ENCODE results near the gene PHACTR3. TPM values are rescaled to one million over a fixed set of nuclear protein-coding genes. Genes with fewer than 3 reads are reported as not detected.

The PHACTR3 gene
- total and polyA plus RNA-seq, 2 of the 8 experiments (the other 6 are each of a cell fraction or from before 2014, with no cell fraction given), result 0.05 to 0.13 TPM

DNA sequence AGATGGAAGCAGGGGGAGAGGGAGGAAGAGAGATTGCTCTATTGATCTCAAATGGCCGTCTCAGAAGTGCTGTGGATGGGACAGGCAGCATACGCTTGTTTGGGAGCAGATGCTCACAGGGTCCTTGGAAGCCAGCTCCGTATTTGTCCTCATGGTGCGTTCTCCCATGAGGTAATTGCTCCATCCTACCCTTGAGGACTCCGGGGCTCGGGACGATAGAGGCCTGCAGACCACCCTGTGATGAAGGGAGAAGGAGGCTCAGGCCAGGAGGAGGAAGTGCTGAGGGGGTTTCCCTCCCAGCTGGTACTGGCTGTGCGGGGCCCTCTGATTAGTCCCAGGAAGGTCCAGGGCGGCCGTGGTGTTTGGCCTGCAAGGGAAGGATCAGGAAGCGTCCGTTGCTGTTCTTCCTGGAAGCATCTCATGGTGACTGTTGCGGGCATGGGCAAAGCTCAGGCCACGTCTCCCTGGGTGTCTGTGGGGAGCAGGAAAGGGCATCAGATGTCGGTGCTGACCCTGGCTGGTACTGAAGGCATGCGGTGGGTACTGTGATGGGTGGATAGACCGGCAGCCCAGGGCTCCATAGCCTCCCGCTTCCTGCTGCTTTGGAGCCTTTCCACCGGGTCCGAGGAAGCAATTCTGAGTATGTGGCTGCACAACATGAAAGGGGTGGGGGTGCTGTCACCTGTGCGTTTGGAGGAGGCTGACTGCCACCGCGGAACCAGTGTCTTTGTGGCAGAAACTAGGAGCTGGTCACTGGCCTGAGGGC lies 170.8 kb downstream of the PHACTR3 start:
- H3K4ac ChIP-seq (replicated peaks; ENCODE audit: insufficient read length, low read depth, low read length), result no peak overlapping the region
- no peak overlapping the region for H4K5ac ChIP-seq (ENCODE audit: insufficient read length, low read depth, low read length)
- TF ChIP-seq ATF3 (IDR thresholded peaks at IDR 0.05; ENCODE audit: insufficient read depth, low read depth, low read length), result no peak

More for the DNA sequence above, 170.8 kb downstream of the PHACTR3 start:
- Histone ChIP-seq H2BK15ac (ENCODE audit: low read length) (no peak overlapping the region), H3K23ac (ENCODE audit: insufficient read length) (no peak overlapping the region), H3K4me2 (ENCODE audit: insufficient read depth in 1 of 2, low read depth in 2 of 2, low read length in 2 of 2) (no peak overlapping the region), H3K9ac (replicated peaks in 1 of 4; ENCODE audit: extremely low read depth in 1 of 4, low read depth in 3 of 4, low read length in 3 of 4) (no peak overlapping the region), H4K8ac (ENCODE audit: extremely low read depth, insufficient read depth, low read length) (0 out of 2 replicates have a peak overlapping the region, but pooled peaks have one; percentile 4), H3K36me3 (ENCODE audit: control insufficient read depth in 2 of 4, insufficient read depth in 4 of 4, low read length in 3 of 4) (no peaks in the 10 kb centered on the region), H3K79me2 (ENCODE audit: control insufficient read depth in 1 of 2, insufficient read depth in 2 of 2, low read length in 2 of 2) (no peaks in the 10 kb centered on the region), H2BK20ac (ENCODE audit: low read length) (no peak overlapping the region), H2BK120ac (replicated peaks; ENCODE audit: low read depth, low read length) (no peak overlapping the region), H3K9me3 (ENCODE audit: insufficient read depth in 2 of 2, low read depth in 1 of 2, low read length in 1 of 2) (peaks cover 90 to 99% of the 10 kb centered on the region in 2 experiments), H3K27me3 (replicated peaks in 1 of 4; ENCODE audit: control insufficient read depth in 3 of 4, extremely low read depth in 1 of 4, insufficient read depth in 3 of 4, low read length in 3 of 4) (no peaks in the 10 kb centered on the region), H4K20me1 (replicated peaks in 1 of 2; ENCODE audit: control insufficient read depth in 1 of 2, insufficient read depth in 2 of 2, low read length in 2 of 2) (peaks cover 0 to 1% of the 10 kb centered on the region in 2 experiments), H3K27ac (ENCODE audit: low read depth, low read length) (no peak overlapping the region), H2AK5ac (ENCODE audit: low read depth, low read length) (no peak overlapping the region), H4K91ac (replicated peaks; ENCODE audit: insufficient read length, low read length) (no peak overlapping the region), H2AFZ (ENCODE audit: low read length) (no peak overlapping the region), H3K4me3 (ENCODE audit: extremely low read depth in 1 of 4, insufficient read depth in 2 of 4, low read depth in 3 of 4, low read length in 4 of 4) (no peak overlapping the region), H2BK12ac (ENCODE audit: low read depth, low read length) (no peak overlapping the region), H3K18ac (ENCODE audit: extremely low read depth, low read length) (no peak overlapping the region), H3K56ac (replicated peaks; ENCODE audit: insufficient read length, low read depth, low read length) (no peak overlapping the region), H3K79me1 (ENCODE audit: low read depth, low read length) (no peaks in the 10 kb centered on the region), H2BK5ac (ENCODE audit: low read depth, low read length) (no peak overlapping the region), H3K4me1 (replicated peaks in 1 of 4; ENCODE audit: control insufficient read depth in 3 of 4, insufficient read depth in 4 of 4, low read length in 3 of 4) (no peaks in the 10 kb centered on the region), H3K23me2 (ENCODE audit: low read depth, low read length) (no peaks in the 10 kb centered on the region), H3K14ac (ENCODE audit: insufficient read length) (no peak overlapping the region)
- ChIA-PET POLR2A (ENCODE audit: partially characterized antibody) (no interaction called here), CTCF (ENCODE audit: partially characterized antibody) (no interaction called here)
- DNase-seq (ENCODE audit: low read depth in 1 of 2, low spot score in 2 of 2), result peak in 1 of 2 experiments; percentile 14
- no peak for FAIRE-seq
- 80% methylated on average over 19 of the region's 23 CpGs; no CpG with 5 or more reads in 1 of the 2 experiments for WGBS, 2 experiments (ENCODE audit: extremely low coverage in 1 of 2, insufficient coverage in 1 of 2, insufficient read length in 1 of 2, insufficient replicate concordance in 2 of 2, low coverage in 1 of 2, low lambda C conversion rate in 2 of 2, missing lambda C conversion rate in 1 of 2)
